Endothelial cell of umbilical vein (primary cell): ENCODE data around the gene PPIL6. TPM values are rescaled to one million over a fixed set of nuclear protein-coding genes. Genes with fewer than 3 reads are reported as not detected.
A peak's percentile ranks its signal among the peaks of the same experiment; 100 is the strongest.

ENCODE experiments used
- BruUV-seq: library from RNA; stranded (reverse); fragments of 400-500 nt; replicated peaks from 2 replicates; lab custom pipeline; 2021; lab: Mats Ljungman, UMichigan
- CTCF ChIA-PET: fragments of 300-600, 350-600 bp; sonication (Branson Sonifier 250); formaldehyde crosslinking; loops from one replicate; lab custom pipeline; 2021; ENCODE audit warnings: antibody characterized with exemption, inconsistent platforms; lab: Charles Lee
- POLR2A ChIA-PET: fragments of 300-600, 350-600 bp; sonication (Branson Sonifier 250); formaldehyde crosslinking; loops from one replicate; lab custom pipeline; 2021; ENCODE audit warnings: antibody characterized with exemption, inconsistent platforms; lab: Charles Lee
- DNase-seq: peaks from one replicate; pipeline ENCODE4 v3.0.0-alpha.2; 2011; ENCODE audit warnings: low read depth, low spot score
- FAIRE-seq: peaks from 2 replicates; lab custom pipeline; 2011; peaks lifted over from hg19 to GRCh38; lab: Jason Lieb, UNC
- H2AFZ ChIP-seq: 2 replicates; pipeline ENCODE4 v1.6.0; 2012; ENCODE audit warnings: low read depth, low read length, control low read depth, inconsistent platforms
- H3K27ac ChIP-seq: 2 replicates; pipeline ENCODE4 v1.5.1; 2011; ENCODE audit warnings: low read depth, mild to moderate bottlenecking, control low read depth, low read length, moderate library complexity; ENCODE audit not compliant: insufficient read depth
- H3K27me3 ChIP-seq, 2 experiments: 2 replicates each; pipeline versions ENCODE4 v1.6.0 to v1.6.1; 2011; ENCODE audit warnings: low read length in 2 of 2, mixed read lengths in 1 of 2; ENCODE audit not compliant: control insufficient read depth in 2 of 2, insufficient read depth in 2 of 2
- H3K36me3 ChIP-seq, 2 experiments: 2 replicates in 1 of 2; 3 replicates in 1 of 2; pipeline ENCODE4 v1.5.1; 2011; ENCODE audit warnings: low read length in 2 of 2, mild to moderate bottlenecking in 1 of 2, moderate library complexity in 1 of 2; ENCODE audit not compliant: control insufficient read depth in 2 of 2, insufficient read depth in 2 of 2; ENCODE audit errors: extremely low read depth in 1 of 2
- H3K4me1 ChIP-seq: 3 replicates; pipeline ENCODE4 v1.5.1; 2011; ENCODE audit warnings: mild to moderate bottlenecking, low read length; ENCODE audit not compliant: control insufficient read depth, insufficient read depth; ENCODE audit errors: extremely low read depth
- H3K4me2 ChIP-seq: 2 replicates; pipeline ENCODE4 v1.6.1; 2011; ENCODE audit warnings: low read length, control low read depth, mixed read lengths; ENCODE audit not compliant: insufficient read depth
- H3K4me3 ChIP-seq, 3 experiments: fragments of 200-600 bp in 1 of 3; sonication (generic), shearing (Covaris generic) in 1 of 3; replicated peaks in 1 of 3; 2 replicates each; pipeline ENCODE4 v1.5.1; 2011 to 2016; ENCODE audit warnings: control low read depth in 3 of 3, low read length in 3 of 3, mild to moderate bottlenecking in 2 of 3, inconsistent platforms in 1 of 3, low read depth in 1 of 3, moderate library complexity in 1 of 3; ENCODE audit not compliant: insufficient read depth in 1 of 3
- H3K79me2 ChIP-seq: 2 replicates; pipeline ENCODE4 v1.6.0; 2012; ENCODE audit warnings: low read length, inconsistent platforms; ENCODE audit not compliant: control insufficient read depth, insufficient read depth
- H3K9ac ChIP-seq: replicated peaks from 2 replicates; pipeline ENCODE3; 2011; ENCODE audit warnings: low read length, control low read depth; ENCODE audit not compliant: insufficient read depth; ENCODE audit errors: extremely low read depth
- H3K9me1 ChIP-seq: replicated peaks from 3 replicates; pipeline ENCODE4 v1.6.0; 2011; ENCODE audit warnings: mild to moderate bottlenecking, low read length; ENCODE audit not compliant: control insufficient read depth, insufficient read depth; ENCODE audit errors: extremely low read depth
- H3K9me3 ChIP-seq: replicated peaks from 2 replicates; pipeline ENCODE4 v1.5.1; 2012; ENCODE audit warnings: low read length, inconsistent platforms; ENCODE audit not compliant: control insufficient read depth, insufficient read depth
- H4K20me1 ChIP-seq: replicated peaks from 2 replicates; pipeline ENCODE3; 2011; ENCODE audit warnings: mild to moderate bottlenecking, low read length; ENCODE audit not compliant: control insufficient read depth, insufficient read depth; ENCODE audit errors: extremely low read depth
- CTCF ChIP-seq, 2 donors: IDR thresholded peaks; 1 replicate in 1 of 2; 2 replicates in 1 of 2; pipeline ENCODE4 v1.5.1; 2011; ENCODE audit warnings: low read length in 2 of 2, mild to moderate bottlenecking in 2 of 2, moderate library complexity in 2 of 2, control low read depth in 1 of 2, inconsistent platforms in 1 of 2, low read depth in 1 of 2; ENCODE audit not compliant: insufficient read depth in 1 of 2; ENCODE audit errors: extremely low read depth in 1 of 2
- EZH2 ChIP-seq: IDR thresholded peaks from 2 replicates; pipeline ENCODE4 v1.6.1; 2012; ENCODE audit warnings: borderline replicate concordance, low read depth, mild to moderate bottlenecking, moderate library complexity, low read length, inconsistent platforms; ENCODE audit not compliant: severe bottlenecking
- FOS ChIP-seq: IDR thresholded peaks from 2 replicates; pipeline ENCODE4 v1.6.1; 2011; ENCODE audit warnings: mild to moderate bottlenecking, low read length, moderate library complexity, borderline replicate concordance; ENCODE audit not compliant: insufficient read depth
- GATA2 ChIP-seq: IDR thresholded peaks from 2 replicates; pipeline ENCODE4 v1.7.0; 2011; ENCODE audit warnings: low read depth, mild to moderate bottlenecking, moderate library complexity, mixed read lengths, low read length; ENCODE audit not compliant: insufficient read length, insufficient read depth
- JUN ChIP-seq: IDR thresholded peaks from 2 replicates; pipeline ENCODE4 v1.6.1; 2011; ENCODE audit warnings: borderline replicate concordance, low read depth; ENCODE audit not compliant: insufficient read length, insufficient read depth
- MAX ChIP-seq: IDR thresholded peaks from 2 replicates; pipeline ENCODE4 v1.6.1; 2011; ENCODE audit not compliant: insufficient read depth, insufficient read length
- MYC ChIP-seq: IDR thresholded peaks from one replicate; pipeline ENCODE4 v1.6.1; 2011; ENCODE audit warnings: mild to moderate bottlenecking, low read depth, low read length
- POLR2A ChIP-seq: IDR thresholded peaks from 2 replicates; pipeline ENCODE4 v1.6.1; 2012; ENCODE audit warnings: low read depth, mild to moderate bottlenecking, control low read depth, low read length
- POLR2AphosphoS5 ChIP-seq: IDR thresholded peaks from 2 replicates; pipeline ENCODE4 v1.6.1; 2012; ENCODE audit warnings: low read depth, mild to moderate bottlenecking, control low read depth, low read length, moderate library complexity; ENCODE audit not compliant: insufficient read depth
- dilution Hi-C: fragments of 300-500 bp; cut with MboI; formaldehyde crosslinking; loops from one replicate; pipeline ENCODE4 v1.15.0; 2019; ENCODE audit warnings: low sequenced_read_pairs; ENCODE audit not compliant: extremely low pct_ligation_motif_present
- intact Hi-C: fragments of 100-400 bp; cut with micrococcal nuclease; formaldehyde crosslinking; loops from one replicate; pipeline ENCODE4 v1.10.0; 2022
- polyA plus RNA-seq, 4 experiments: library from polyadenylated mRNA; depleted of rRNA in 3 of 4; stranded (reverse) in 3 of 4; unstranded in 1 of 4; fragments of >200 nt; gene quantifications; 2 replicates each; pipeline versions ENCODE4 v1.2.1 to v1.2.3, GENCODE V29; 2011 to 2012; ENCODE audit warnings: missing spikeins in 1 of 4
- total RNA-seq: library from RNA; stranded (reverse); gene quantifications from 2 replicates; pipeline ENCODE4 v1.2.3, GENCODE V29; 2021

Gene PPIL6
- total and polyA plus RNA-seq, 2 donors (not counting 3 experiments of a cell fraction or from before 2014, with no cell fraction given) = 0.11 to 0.33 TPM

- POLR2A ChIA-PET = no interaction called here
- Histone ChIP-seq H3K4me2 (peak within 1 kb of the TSS; percentile 71), H3K9me3 (no peaks in the 10 kb centered on the region), H3K36me3 (no peaks in the 10 kb centered on the region), H3K9me1 (no peaks in the 10 kb centered on the region), H3K27ac (no peak within 1 kb of the TSS), H2AFZ (peak within 1 kb of the TSS; percentile 98), H3K27me3 (no peaks in the 10 kb centered on the region), H3K4me3 (peak within 1 kb of the TSS; percentile 66 to 73 (median 69)), H3K9ac (peak within 1 kb of the TSS; percentile 43), H3K79me2 (no peaks in the 10 kb centered on the region), H3K4me1 (peaks cover 7% of the 10 kb centered on the region), H4K20me1 (no peaks in the 10 kb centered on the region)
- dilution Hi-C loops (no loop called here), intact Hi-C loops (loop anchor here (1.0 kb wide), 1 partner anchor 15 kb away; the partner anchor contains the start of genes PPIL6 and SMPD2)
- peak; percentile 68 for TF ChIP-seq POLR2A
- TF ChIP-seq GATA2 = no peak
- peak; percentile 23 to 44 for TF ChIP-seq CTCF (IDR thresholded peaks at IDR 0.05; ENCODE audit: extremely low read depth in 1 of 2, insufficient read depth in 1 of 2, low read depth in 1 of 2, low read length in 2 of 2)
- TF ChIP-seq POLR2AphosphoS5 = peak; percentile 46
- no peak for TF ChIP-seq FOS
- no peak for TF ChIP-seq MYC
- TF ChIP-seq EZH2 = no peak
- TF ChIP-seq JUN = no peak
- TF ChIP-seq MAX = no peak
- peak; percentile 4 for FAIRE-seq
- BruUV-seq = no TSS peak
- peak; percentile 22 for DNase-seq
- CTCF ChIA-PET = interaction anchor here (0.6 to 1.8 kb wide), 7 partner anchors 9 to 268 kb away, joined by 3 to 11 read pairs (median 3); partner anchors contain the start of genes CD164, PPIL6, SMPD2 and ZBTB24
These were observed 15.1 kb upstream of the PPIL6 start, which contains the start of gene MICAL1 for GRCh38 chr6:109455437-109456110. MICAL1 (minus strand) TSS chr6:109455772; CDS start chr6:109454196, 1,576 bp downstream.
